Measurements from ENCODE around the gene SDR39U1. TPM values are rescaled to one million over a fixed set of nuclear protein-coding genes. Genes with fewer than 3 reads are reported as not detected.
A peak's percentile ranks its signal among the peaks of the same experiment; 100 is the strongest.

SDR39U1 gene
- total and polyA plus RNA-seq, 4 experiments from 2014 or later: 43.2 to 109 (median 79.5) TPM

DNA sequence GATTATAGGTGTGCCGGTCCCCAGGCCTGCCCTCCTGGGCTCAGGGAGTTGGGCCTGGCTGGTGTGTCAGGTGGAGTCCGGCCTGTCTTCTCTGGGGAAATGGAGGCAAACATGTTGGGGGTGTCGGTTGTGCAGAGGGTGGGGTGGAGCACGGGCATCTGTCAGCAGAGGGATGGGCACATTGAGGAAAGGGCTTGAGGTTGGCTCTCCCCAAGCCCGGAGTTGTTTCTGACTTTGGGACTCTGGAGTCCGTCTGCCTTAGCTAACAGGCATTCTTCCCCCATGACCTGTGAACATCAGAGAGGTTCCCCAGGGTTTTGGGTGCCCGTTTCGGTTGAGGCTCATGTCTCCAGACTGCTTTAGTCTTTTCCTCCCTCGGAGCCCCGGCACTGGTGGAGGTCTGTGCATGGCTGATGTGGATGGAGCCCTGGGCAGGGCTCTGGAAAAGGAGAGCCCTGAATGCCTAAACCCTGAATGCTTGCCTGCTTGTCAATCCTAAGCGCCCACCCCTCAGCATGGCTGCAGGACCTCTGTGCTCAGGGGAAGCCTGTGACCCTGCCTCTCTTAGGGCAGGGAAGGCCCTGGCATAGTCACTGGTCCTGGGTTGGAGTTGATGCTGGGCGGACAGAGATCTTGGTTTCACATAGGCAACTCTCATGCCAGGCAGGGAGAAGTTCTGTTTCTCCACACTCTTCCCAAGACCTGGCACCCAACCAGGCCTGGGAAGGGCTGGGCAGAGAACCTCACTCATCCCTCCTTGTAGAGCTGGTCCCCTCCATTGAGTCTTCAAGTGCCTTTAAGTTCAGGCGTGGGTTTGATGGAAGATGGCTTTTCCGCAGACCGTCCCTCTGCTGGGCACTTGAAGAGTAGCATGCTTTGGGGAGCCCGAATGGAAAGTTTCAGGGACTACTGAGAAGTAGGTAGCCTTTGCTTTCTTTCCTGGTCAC lies 30.9 kb downstream of the SDR39U1 start:
- CTCF ChIA-PET (ENCODE audit: partially characterized antibody): interaction anchor here (0.8 to 2.7 kb wide), 4 partner anchors 29 to 79 kb away, joined by 3 to 19 read pairs (median 6); partner anchors contain the start of gene ADCY4
- Histone ChIP-seq H3K4me1 (ENCODE audit: insufficient read depth, low read length) (no peaks in the 10 kb centered on the region), H3K9me3 (ENCODE audit: control insufficient read depth in 1 of 2, low read length in 2 of 2) (no peaks in the 10 kb centered on the region), H3K4me3 (ENCODE audit: low read length in 2 of 2) (no peak overlapping the region), H3K27me3 (ENCODE audit: insufficient read depth, low read length) (no peaks in the 10 kb centered on the region), H3K36me3 (ENCODE audit: insufficient read depth, low read length) (no peaks in the 10 kb centered on the region), H3K27ac (ENCODE audit: low read depth, low read length) (no peak overlapping the region)
- H3K27ac Mint-ChIP-seq: no peak overlapping the region
- peak in 4 of 5 donors; percentile 26 to 34 (median 29) for DNase-seq
- no peak overlapping the region for H3K4me3 Mint-ChIP-seq
- no peaks in the 10 kb centered on the region for H3K4me1 Mint-ChIP-seq
- H3K9me3 Mint-ChIP-seq: no peaks in the 10 kb centered on the region
- POLR2A ChIA-PET (ENCODE audit: partially characterized antibody): interaction anchor here (1.5 to 1.6 kb wide), 2 partner anchors 18 to 73 kb away, joined by 5 read pairs; partner anchors contain the start of genes CBLN3 and KHNYN
- intact Hi-C loops (cut with micrococcal nuclease): no loop called here
- H3K27me3 Mint-ChIP-seq: peaks cover 0 to 2% of the 10 kb centered on the region in 2 donors
- H3K36me3 Mint-ChIP-seq: no peaks in the 10 kb centered on the region

DNA sequence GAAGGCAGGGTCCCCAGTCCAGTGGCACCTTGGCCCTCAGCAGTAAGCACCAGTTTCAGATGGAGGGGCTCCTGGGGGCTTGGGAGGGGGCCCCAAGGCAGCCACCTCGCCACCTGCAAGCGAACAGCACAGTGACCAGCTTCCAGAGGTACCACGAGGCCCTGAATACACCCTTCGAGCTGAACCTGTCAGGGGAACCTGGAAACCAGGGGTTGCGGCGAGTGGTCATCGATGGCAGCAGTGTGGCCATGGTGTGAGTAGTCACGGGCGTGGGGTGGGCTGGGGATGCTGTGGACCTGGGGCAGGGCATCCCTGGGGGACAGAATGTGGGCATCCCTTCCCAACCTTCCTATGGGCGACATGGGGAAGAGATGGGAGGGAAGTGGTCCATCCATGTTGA lies 32.6 kb downstream of the SDR39U1 start:
- no peaks in the 10 kb centered on the region for H3K9me3 Mint-ChIP-seq
- ChIA-PET POLR2A (ENCODE audit: partially characterized antibody) (interaction anchor here (1.0 kb wide), 1 partner anchor 70 kb away, joined by 3 read pairs; the partner anchor contains the start of gene RIPK3), CTCF (ENCODE audit: partially characterized antibody) (interaction anchor here (0.9 to 2.5 kb wide), 5 partner anchors 9 to 77 kb away, joined by 3 to 7 read pairs (median 6); no protein-coding TSS in a partner anchor)
- no peak for DNase-seq
- H3K27ac ChIP-seq (ENCODE audit: low read depth, low read length): no peak overlapping the region
- H3K4me3 Mint-ChIP-seq: no peak overlapping the region
- H3K4me1 Mint-ChIP-seq: no peaks in the 10 kb centered on the region
- no peaks in the 10 kb centered on the region for H3K27me3 ChIP-seq (ENCODE audit: insufficient read depth, low read length)
- no peaks in the 10 kb centered on the region for H3K4me1 ChIP-seq (ENCODE audit: insufficient read depth, low read length)
- H3K27me3 Mint-ChIP-seq: peaks cover 3 to 9% of the 10 kb centered on the region in 2 donors
- no peak overlapping the region for H3K4me3 ChIP-seq (ENCODE audit: low read length in 2 of 2)
- intact Hi-C loops (cut with micrococcal nuclease): no loop called here
- peaks cover 0 to under 1% of the 10 kb centered on the region in 2 donors for H3K36me3 Mint-ChIP-seq
- H3K9me3 ChIP-seq (ENCODE audit: control insufficient read depth in 1 of 2, low read length in 2 of 2): no peaks in the 10 kb centered on the region
- no peak overlapping the region for H3K27ac Mint-ChIP-seq
- no peaks in the 10 kb centered on the region for H3K36me3 ChIP-seq (ENCODE audit: insufficient read depth, low read length)

DNA sequence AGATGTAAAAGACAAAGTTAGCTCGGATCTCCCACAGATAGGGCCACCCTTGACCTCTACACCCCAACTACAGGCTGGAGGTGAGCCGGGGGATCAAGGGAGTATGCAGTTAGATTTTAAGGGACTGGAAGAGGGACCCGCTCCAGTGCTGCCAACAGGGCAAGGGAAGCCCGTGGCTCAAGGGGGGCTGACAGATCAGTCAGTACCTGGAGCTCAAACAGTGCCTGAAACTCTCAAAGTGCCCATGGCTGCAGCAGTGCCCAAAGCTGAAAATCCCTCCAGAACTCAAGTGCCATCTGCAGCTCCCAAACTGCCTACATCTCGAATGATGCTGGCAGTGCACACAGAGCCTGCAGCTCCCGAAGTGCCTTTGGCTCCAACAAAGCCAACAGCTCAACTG lies 33.4 kb downstream of the SDR39U1 start:
- ChIA-PET CTCF (ENCODE audit: partially characterized antibody) (interaction anchor here (0.6 to 2.5 kb wide), 6 partner anchors 10 to 166 kb away, joined by 3 to 7 read pairs (median 4); no protein-coding TSS in a partner anchor), POLR2A (ENCODE audit: partially characterized antibody) (interaction anchor here (0.8 to 1.0 kb wide), 2 partner anchors 28 to 69 kb away, joined by 3 read pairs; partner anchors contain the start of gene RIPK3)
- Mint-ChIP-seq H3K27ac (no peak overlapping the region), H3K27me3 (peaks cover 4 to 11% of the 10 kb centered on the region in 2 donors), H3K4me1 (no peaks in the 10 kb centered on the region), H3K4me3 (no peak overlapping the region), H3K36me3 (peaks cover 0 to 4% of the 10 kb centered on the region in 2 donors), H3K9me3 (no peaks in the 10 kb centered on the region)
- no peaks in the 10 kb centered on the region for H3K36me3 ChIP-seq (ENCODE audit: insufficient read depth, low read length)
- no peak for DNase-seq
- H3K27me3 ChIP-seq (ENCODE audit: insufficient read depth, low read length): no peaks in the 10 kb centered on the region
- H3K4me3 ChIP-seq (ENCODE audit: low read length in 2 of 2): no peak overlapping the region
- H3K9me3 ChIP-seq (ENCODE audit: control insufficient read depth in 1 of 2, low read length in 2 of 2): no peaks in the 10 kb centered on the region
- no peaks in the 10 kb centered on the region for H3K4me1 ChIP-seq (ENCODE audit: insufficient read depth, low read length)
- intact Hi-C loops (cut with micrococcal nuclease): no loop called here
- no peak overlapping the region for H3K27ac ChIP-seq (ENCODE audit: low read depth, low read length)

DNA sequence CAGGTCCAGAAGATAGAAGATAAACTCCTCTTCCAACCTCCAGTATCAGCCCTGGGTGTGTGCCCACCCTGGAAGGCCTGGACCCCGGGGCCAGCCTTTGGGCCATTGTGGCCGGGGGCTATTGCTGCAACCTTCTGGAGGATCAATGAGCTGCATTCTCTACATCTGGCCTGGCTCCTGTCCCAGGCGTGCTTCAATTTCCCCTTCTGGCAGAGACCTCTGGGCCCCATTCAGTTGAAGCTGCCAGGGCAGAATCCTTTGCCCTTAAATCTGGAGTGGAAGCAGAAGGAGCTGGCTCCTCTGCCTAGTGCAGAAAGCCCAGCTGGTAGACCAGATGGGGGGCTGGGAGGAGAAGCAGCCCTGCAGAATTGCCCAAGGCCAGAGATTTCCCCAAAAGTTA lies 33.8 kb downstream of the SDR39U1 start:
- intact Hi-C loops (cut with micrococcal nuclease): no loop called here
- no peak for DNase-seq
- H3K4me3 Mint-ChIP-seq: no peak overlapping the region

DNA sequence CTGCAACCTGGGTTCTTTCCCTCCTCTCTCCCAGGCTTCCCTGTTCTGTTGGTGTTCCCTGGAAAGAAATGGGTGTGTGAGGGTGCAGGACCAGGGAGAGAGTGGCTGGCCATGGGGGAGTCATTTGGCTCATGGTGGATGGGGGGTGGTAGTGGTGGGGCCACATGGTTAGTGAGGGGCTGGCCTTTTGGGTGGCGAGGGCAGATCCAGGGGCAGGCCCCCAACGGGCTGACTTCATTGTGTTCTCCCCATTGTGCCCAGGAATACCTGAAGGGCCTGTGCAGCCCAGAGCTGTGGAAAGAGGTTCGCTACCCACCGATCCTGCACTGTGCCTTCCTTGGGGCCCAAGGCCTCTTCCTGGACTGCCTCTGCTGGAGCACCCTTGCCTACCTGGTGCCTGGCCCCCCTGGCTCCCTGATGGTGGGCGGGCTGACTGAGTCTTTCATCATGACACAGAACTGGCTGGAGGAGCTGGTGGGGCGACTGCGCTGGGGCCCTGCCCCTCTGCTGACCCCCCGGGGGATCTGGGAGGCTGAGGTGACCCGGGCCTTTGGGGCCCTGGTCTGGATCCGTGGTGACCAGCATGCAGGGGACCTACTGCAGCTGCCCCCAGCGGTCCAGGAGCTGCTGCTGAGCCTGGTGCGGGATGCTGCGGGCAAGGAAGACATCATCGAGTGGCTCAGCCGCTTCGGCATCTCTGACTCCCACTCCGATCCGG lies 34.8 kb downstream of the SDR39U1 start:
- no peak overlapping the region for H3K27ac Mint-ChIP-seq

More for the DNA sequence above, 33.8 kb downstream of the SDR39U1 start:
- Histone ChIP-seq H3K27ac (ENCODE audit: low read depth, low read length) (no peak overlapping the region), H3K36me3 (ENCODE audit: insufficient read depth, low read length) (no peaks in the 10 kb centered on the region), H3K27me3 (ENCODE audit: insufficient read depth, low read length) (no peaks in the 10 kb centered on the region), H3K4me3 (ENCODE audit: low read length in 2 of 2) (no peak overlapping the region), H3K4me1 (ENCODE audit: insufficient read depth, low read length) (no peaks in the 10 kb centered on the region), H3K9me3 (ENCODE audit: control insufficient read depth in 1 of 2, low read length in 2 of 2) (no peaks in the 10 kb centered on the region)
- Mint-ChIP-seq H3K4me1 (no peaks in the 10 kb centered on the region), H3K9me3 (no peaks in the 10 kb centered on the region), H3K27ac (no peak overlapping the region), H3K36me3 (peaks cover 0 to 4% of the 10 kb centered on the region in 2 donors), H3K27me3 (peaks cover 4 to 12% of the 10 kb centered on the region in 2 donors)
- ChIA-PET CTCF (ENCODE audit: partially characterized antibody) (interaction anchor here (0.6 to 2.5 kb wide), 6 partner anchors 10 to 166 kb away, joined by 3 to 7 read pairs (median 4); no protein-coding TSS in a partner anchor), POLR2A (ENCODE audit: partially characterized antibody) (interaction anchor here (0.8 to 1.0 kb wide), 2 partner anchors 28 to 69 kb away, joined by 3 read pairs; partner anchors contain the start of gene RIPK3)

DNA sequence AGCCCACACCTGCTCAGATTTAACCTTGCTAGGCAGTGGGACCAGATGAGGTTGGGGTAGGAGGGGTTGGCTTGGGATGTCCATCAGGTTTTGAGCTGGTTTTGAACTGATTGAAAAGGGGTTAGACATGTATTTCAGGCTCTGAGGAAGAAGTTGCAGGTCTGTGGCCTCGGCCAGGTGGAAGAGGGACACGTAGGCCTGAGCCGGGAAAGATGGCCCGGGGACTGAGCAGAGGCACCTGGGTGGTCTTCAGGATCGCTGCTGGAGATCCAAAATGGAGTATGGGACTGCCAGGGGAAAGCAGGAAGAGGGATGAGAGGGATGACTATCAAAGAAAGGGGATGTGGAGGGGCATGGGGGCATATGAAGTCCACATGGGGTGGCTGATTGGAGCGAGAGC lies 36.2 kb downstream of the SDR39U1 start:
- no peak overlapping the region for H3K27ac Mint-ChIP-seq
- Histone ChIP-seq H3K27me3 (ENCODE audit: insufficient read depth, low read length) (no peaks in the 10 kb centered on the region), H3K4me1 (ENCODE audit: insufficient read depth, low read length) (no peaks in the 10 kb centered on the region), H3K27ac (ENCODE audit: low read depth, low read length) (no peak overlapping the region), H3K4me3 (ENCODE audit: low read length in 2 of 2) (no peak overlapping the region), H3K36me3 (ENCODE audit: insufficient read depth, low read length) (no peaks in the 10 kb centered on the region), H3K9me3 (ENCODE audit: control insufficient read depth in 1 of 2, low read length in 2 of 2) (no peaks in the 10 kb centered on the region)
- no peak overlapping the region for H3K4me3 Mint-ChIP-seq
- peaks cover 6 to 14% of the 10 kb centered on the region in 2 donors for H3K27me3 Mint-ChIP-seq
- H3K9me3 Mint-ChIP-seq: no peaks in the 10 kb centered on the region
- intact Hi-C loops (cut with micrococcal nuclease): no loop called here
- DNase-seq: no peak
- H3K4me1 Mint-ChIP-seq: peaks cover 0 to under 1% (median 0%) of the 10 kb centered on the region in 4 donors
- H3K36me3 Mint-ChIP-seq: peaks cover 0 to 4% of the 10 kb centered on the region in 2 donors
- CTCF ChIA-PET (ENCODE audit: partially characterized antibody): interaction anchor here (0.9 to 1.0 kb wide), 2 partner anchors 31 to 73 kb away, joined by 3 to 4 read pairs; no protein-coding TSS in a partner anchor
- POLR2A ChIA-PET (ENCODE audit: partially characterized antibody): no interaction called here

More for the DNA sequence above, 34.8 kb downstream of the SDR39U1 start:
- no peak overlapping the region for H3K4me3 Mint-ChIP-seq
- intact Hi-C loops (cut with micrococcal nuclease): no loop called here
- no peaks in the 10 kb centered on the region for H3K9me3 Mint-ChIP-seq
- no peak overlapping the region for H3K27ac ChIP-seq (ENCODE audit: low read depth, low read length)
- POLR2A ChIA-PET (ENCODE audit: partially characterized antibody): interaction anchor here (1.1 kb wide), 1 partner anchor 15 kb away, joined by 3 read pairs; no protein-coding TSS in a partner anchor
- no peak for DNase-seq
- no peaks in the 10 kb centered on the region for H3K4me1 ChIP-seq (ENCODE audit: insufficient read depth, low read length)
- H3K27me3 ChIP-seq (ENCODE audit: insufficient read depth, low read length): no peaks in the 10 kb centered on the region
- peaks cover 4 to 12% of the 10 kb centered on the region in 2 donors for H3K27me3 Mint-ChIP-seq
- H3K4me3 ChIP-seq (ENCODE audit: low read length in 2 of 2): no peak overlapping the region
- CTCF ChIA-PET (ENCODE audit: partially characterized antibody): no interaction called here
- H3K36me3 ChIP-seq (ENCODE audit: insufficient read depth, low read length): no peaks in the 10 kb centered on the region
- no peaks in the 10 kb centered on the region for H3K9me3 ChIP-seq (ENCODE audit: control insufficient read depth in 1 of 2, low read length in 2 of 2)
- H3K36me3 Mint-ChIP-seq: peaks cover 0 to 4% of the 10 kb centered on the region in 2 donors
- no peaks in the 10 kb centered on the region for H3K4me1 Mint-ChIP-seq

Measured in CD4-positive, alpha-beta memory T cell (primary cell).